Skeletal muscle satellite cell (primary cell): ENCODE measurements around the gene ACTG2.

Source experiments
- H3K27me3 ChIP-seq: 2 replicates; pipeline ENCODE4 v1.7.0; 2013; ENCODE audit warnings: low read length; ENCODE audit not compliant: control insufficient read depth, insufficient read depth
- H3K36me3 ChIP-seq: 2 replicates; pipeline ENCODE4 v1.7.0; 2013; ENCODE audit warnings: mild to moderate bottlenecking, control low read depth, low read length; ENCODE audit not compliant: insufficient read depth
- H3K4me1 ChIP-seq: 2 replicates; pipeline ENCODE4 v1.7.0; 2013; ENCODE audit warnings: low read length; ENCODE audit not compliant: control insufficient read depth, insufficient read depth
- H3K4me2 ChIP-seq: 2 replicates; pipeline ENCODE4 v1.7.0; 2013; ENCODE audit warnings: mild to moderate bottlenecking, low read length
- H3K4me3 ChIP-seq: 2 replicates; pipeline ENCODE4 v1.7.0; 2013; ENCODE audit warnings: low read length
- H3K9ac ChIP-seq: 2 replicates; pipeline ENCODE4 v1.7.0; 2013; ENCODE audit warnings: mild to moderate bottlenecking, low read depth, low read length, moderate library complexity
- H3K9me3 ChIP-seq: replicated peaks from 2 replicates; pipeline ENCODE4 v1.7.0; 2013; ENCODE audit warnings: mild to moderate bottlenecking, control low read depth, low read length

The ACTG2 gene

DNA sequence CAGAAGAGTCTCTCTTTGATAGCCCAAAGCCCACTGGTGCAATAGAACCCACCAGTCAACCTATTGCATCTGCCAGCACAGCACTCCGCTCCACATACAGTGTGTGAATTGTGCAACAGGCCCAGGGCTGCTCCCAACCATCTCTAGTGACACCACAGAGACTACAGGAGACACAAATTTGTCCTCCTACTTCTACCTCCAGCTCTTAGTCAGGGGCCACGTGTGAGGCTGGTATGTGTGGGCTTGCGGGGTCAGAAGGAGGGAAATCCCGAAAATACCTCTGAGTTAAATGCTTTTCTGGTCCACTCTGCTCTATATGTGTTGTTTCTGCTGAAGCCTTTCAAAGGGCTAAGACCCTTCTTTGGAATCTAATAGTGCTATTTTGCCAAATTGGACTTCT lies 51.9 kb downstream of the ACTG2 start:
- H3K27me3 ChIP-seq, result no peaks in the 10 kb centered on the region
- no peaks in the 10 kb centered on the region for H3K9me3 ChIP-seq
- H3K36me3 ChIP-seq, result peaks cover 57% of the 10 kb centered on the region
- H3K4me2 ChIP-seq, result no peak overlapping the region
- no peak overlapping the region for H3K9ac ChIP-seq
- no peak overlapping the region for H3K4me3 ChIP-seq
- H3K4me1 ChIP-seq, result peaks cover 5% of the 10 kb centered on the region

GRCh38 chr2:73946215-73946614 lies 53.4 kb downstream of the ACTG2 start:
- H3K9ac ChIP-seq, result no peak overlapping the region
- peaks cover 57% of the 10 kb centered on the region for H3K36me3 ChIP-seq
- no peaks in the 10 kb centered on the region for H3K27me3 ChIP-seq
- H3K4me3 ChIP-seq, result no peak overlapping the region
- no peaks in the 10 kb centered on the region for H3K9me3 ChIP-seq
- no peak overlapping the region for H3K4me2 ChIP-seq
- H3K4me1 ChIP-seq, result no peaks in the 10 kb centered on the region

DNA sequence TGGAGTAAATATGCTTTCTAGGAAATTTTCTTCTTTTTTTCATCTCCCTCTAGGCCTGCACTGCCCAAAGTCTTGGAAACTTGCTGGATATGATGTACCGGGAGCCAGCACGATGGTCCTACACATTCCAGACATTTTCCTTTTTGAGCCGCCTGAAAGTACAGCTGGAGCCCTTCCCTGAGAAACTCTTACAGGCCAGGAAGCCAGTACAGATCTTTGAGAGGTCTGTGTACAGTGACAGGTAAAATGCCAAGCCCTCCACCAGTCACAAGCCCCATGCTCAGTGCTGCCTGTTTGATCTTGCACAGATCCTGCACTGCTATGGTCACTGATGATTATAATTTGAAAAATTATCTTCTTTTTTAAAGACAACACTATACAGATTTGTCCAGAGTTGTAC lies 53.9 kb downstream of the ACTG2 start:
- Histone ChIP-seq H3K27me3 (no peaks in the 10 kb centered on the region), H3K4me1 (no peaks in the 10 kb centered on the region), H3K36me3 (peaks cover 61% of the 10 kb centered on the region), H3K4me3 (no peak overlapping the region), H3K4me2 (no peak overlapping the region), H3K9me3 (no peaks in the 10 kb centered on the region), H3K9ac (no peak overlapping the region)

DNA sequence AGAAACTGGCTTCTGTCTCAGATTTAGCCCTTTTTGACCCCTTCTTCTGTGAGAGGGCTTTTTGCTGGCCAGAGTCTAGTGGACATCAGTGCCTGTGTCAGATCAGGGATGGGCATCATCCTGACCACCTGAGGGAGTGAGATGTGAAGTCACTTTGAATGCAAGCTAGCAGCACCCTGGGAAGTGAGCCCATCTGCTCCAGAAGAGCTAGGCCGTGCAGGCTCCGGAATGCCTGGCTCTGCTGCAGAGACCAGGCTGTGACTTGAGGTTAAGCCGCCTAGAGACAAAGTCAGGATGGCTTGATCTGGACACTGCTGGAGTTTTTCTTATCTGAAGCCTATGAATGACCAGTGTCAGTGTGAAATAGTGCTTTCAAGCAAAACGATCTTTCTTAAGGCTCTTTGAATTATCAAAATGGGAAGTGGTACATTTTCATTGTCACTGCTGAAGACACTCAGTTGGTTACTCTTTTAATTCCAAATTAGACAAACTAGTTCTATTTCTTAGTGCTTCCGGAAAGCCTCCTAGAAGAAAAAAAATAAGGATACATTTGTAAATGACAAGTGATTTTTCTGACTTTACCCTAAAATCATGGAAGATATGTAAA lies 54.7 kb downstream of the ACTG2 start:
- Histone ChIP-seq H3K27me3 (no peaks in the 10 kb centered on the region), H3K36me3 (peaks cover 67% of the 10 kb centered on the region), H3K4me1 (peaks cover 8% of the 10 kb centered on the region), H3K9me3 (no peaks in the 10 kb centered on the region), H3K4me3 (no peak overlapping the region), H3K9ac (no peak overlapping the region), H3K4me2 (no peak overlapping the region)

DNA sequence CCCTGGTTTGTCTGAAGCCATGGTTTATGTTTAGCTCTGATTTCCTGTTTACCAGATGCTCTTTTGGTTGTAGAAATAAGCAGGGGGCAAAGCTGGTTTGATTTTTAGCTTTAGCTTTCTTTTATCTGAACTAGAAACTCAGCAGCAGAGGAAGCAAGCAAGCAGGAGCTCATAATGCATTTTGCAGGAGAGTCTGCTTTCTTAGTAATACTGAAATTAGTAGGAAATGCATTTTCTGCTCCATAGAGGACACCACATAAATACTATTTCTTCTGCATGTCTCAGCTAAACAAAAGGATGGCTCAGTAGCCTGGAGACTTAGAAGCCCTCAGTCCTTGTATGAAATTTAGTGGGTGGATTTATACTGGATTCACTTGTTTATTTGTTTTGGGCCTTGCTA lies 57.0 kb downstream of the ACTG2 start:
- Histone ChIP-seq H3K9ac (no peak overlapping the region), H3K27me3 (no peaks in the 10 kb centered on the region), H3K4me1 (peaks cover 11% of the 10 kb centered on the region), H3K4me3 (no peak overlapping the region), H3K9me3 (no peaks in the 10 kb centered on the region), H3K36me3 (peaks cover 71% of the 10 kb centered on the region), H3K4me2 (no peak overlapping the region)

DNA sequence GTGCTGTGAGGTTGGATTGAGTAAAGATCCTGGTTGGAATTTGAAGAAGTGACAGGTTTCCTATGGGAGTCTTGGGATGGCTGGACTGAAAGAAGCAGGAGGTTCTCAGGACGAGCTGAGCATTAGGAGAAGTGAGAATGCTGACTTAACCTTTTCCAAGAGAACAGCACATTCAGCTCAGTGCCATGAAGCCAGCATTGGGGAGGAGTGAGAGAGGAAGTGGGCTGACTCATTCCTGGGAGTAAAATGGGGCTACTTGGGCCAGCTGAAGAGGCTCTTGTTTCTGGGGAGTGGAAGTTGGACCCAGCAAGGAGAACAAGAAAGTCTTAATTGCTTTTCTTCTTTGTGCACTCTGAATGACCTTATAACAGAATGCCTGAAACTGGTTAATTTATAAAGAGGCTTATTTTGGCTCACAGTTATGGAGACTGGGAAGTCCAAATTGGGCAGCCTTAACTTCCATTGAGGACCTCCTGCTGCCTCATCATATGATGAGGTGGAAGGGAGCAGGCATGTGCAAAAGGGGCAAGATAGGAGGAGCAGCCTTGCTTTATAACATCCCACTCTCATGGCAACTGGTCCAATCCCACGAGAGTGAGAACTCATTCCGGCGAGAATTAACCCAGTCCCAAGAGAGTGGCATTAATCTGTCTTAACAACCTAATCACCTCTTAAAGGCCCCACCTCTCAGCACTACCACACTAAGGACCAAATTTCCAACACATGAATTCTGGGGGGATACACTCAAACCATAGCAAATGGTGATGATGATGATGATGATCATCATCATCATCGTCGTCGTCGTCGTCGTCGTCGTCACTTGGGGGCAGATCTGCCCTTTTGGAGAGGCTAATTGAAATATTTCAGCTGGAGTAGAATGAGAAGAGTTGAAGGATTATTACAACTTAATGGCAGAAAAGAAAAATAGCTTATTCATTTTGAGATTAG lies 60.0 kb downstream of the ACTG2 start:
- H3K4me1 ChIP-seq, result peaks cover 11% of the 10 kb centered on the region
- H3K36me3 ChIP-seq, result peaks cover 70% of the 10 kb centered on the region
- no peak overlapping the region for H3K4me3 ChIP-seq
- H3K4me2 ChIP-seq, result no peak overlapping the region
- no peaks in the 10 kb centered on the region for H3K9me3 ChIP-seq
- H3K27me3 ChIP-seq, result no peaks in the 10 kb centered on the region
- no peak overlapping the region for H3K9ac ChIP-seq

DNA sequence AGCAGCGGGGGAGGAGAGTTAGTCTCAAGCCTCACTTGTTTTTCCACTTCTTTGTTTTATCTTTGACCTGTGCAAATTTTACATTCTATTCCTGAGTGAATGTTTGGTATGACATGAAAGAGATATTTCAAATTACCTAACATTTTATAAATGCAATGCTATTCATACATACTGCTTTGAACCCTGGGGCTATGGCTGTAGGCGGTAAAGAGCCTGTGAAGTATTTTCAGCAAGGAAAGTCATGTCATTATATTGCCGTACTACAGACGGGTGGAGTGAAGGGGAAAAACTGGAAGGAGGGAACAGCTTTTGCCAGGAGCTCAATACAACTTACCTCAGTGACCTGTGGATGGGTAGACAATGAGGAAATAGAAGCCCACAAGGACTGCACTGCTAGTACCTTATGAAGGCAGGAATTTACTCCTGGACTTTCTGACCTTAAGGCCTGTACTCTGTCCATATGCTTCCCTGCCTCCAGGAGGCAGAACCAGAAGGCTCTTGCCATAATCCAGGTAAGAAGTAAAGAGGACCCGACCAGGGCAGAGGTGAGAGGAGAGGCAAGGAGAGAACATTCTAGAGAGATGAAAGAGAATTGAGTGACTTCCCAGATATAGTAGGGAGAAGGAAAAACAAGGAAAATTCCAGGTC lies 63.5 kb downstream of the ACTG2 start:
- Histone ChIP-seq H3K4me2 (no peak overlapping the region), H3K4me1 (peaks cover 11% of the 10 kb centered on the region), H3K9ac (no peak overlapping the region), H3K36me3 (peaks cover 61% of the 10 kb centered on the region), H3K4me3 (no peak overlapping the region), H3K9me3 (no peaks in the 10 kb centered on the region), H3K27me3 (no peaks in the 10 kb centered on the region)

- H3K4me2 ChIP-seq, result no peak overlapping the region
- no peaks in the 10 kb centered on the region for H3K27me3 ChIP-seq
- peaks cover 29% of the 10 kb centered on the region for H3K36me3 ChIP-seq
- no peak overlapping the region for H3K9ac ChIP-seq
- no peaks in the 10 kb centered on the region for H3K4me1 ChIP-seq
- H3K4me3 ChIP-seq, result no peak overlapping the region
- H3K9me3 ChIP-seq, result no peaks in the 10 kb centered on the region
Observed at GRCh38 chr2:73961274-73961673, 68.5 kb downstream of the ACTG2 start.

GRCh38 chr2:73961823-73962615 lies 69.2 kb downstream of the ACTG2 start:
- H3K27me3 ChIP-seq, result no peaks in the 10 kb centered on the region
- peaks cover 22% of the 10 kb centered on the region for H3K36me3 ChIP-seq
- H3K4me2 ChIP-seq, result no peak overlapping the region
- H3K9ac ChIP-seq, result no peak overlapping the region
- no peaks in the 10 kb centered on the region for H3K9me3 ChIP-seq
- H3K4me1 ChIP-seq, result no peaks in the 10 kb centered on the region
- H3K4me3 ChIP-seq, result no peak overlapping the region

GRCh38 chr2:73962798-73963197 lies 70.0 kb downstream of the ACTG2 start:
- Histone ChIP-seq H3K4me2 (no peak overlapping the region), H3K9ac (no peak overlapping the region), H3K4me3 (no peak overlapping the region), H3K27me3 (no peaks in the 10 kb centered on the region), H3K36me3 (peaks cover 19% of the 10 kb centered on the region), H3K4me1 (no peaks in the 10 kb centered on the region), H3K9me3 (no peaks in the 10 kb centered on the region)
